Endothelial cell of umbilical vein (primary cell): ENCODE results near the gene ZNF322. TPM values are rescaled to one million over a fixed set of nuclear protein-coding genes. Genes with fewer than 3 reads are reported as not detected.

Source experiments
- BruUV-seq: library from RNA; stranded (reverse); fragments of 400-500 nt; replicated peaks from 2 replicates; lab custom pipeline; 2021; lab: Mats Ljungman, UMichigan
- CTCF ChIA-PET: fragments of 300-600, 350-600 bp; sonication (Branson Sonifier 250); formaldehyde crosslinking; loops from one replicate; lab custom pipeline; 2021; ENCODE audit warnings: antibody characterized with exemption, inconsistent platforms; lab: Charles Lee
- POLR2A ChIA-PET: fragments of 300-600, 350-600 bp; sonication (Branson Sonifier 250); formaldehyde crosslinking; loops from one replicate; lab custom pipeline; 2021; ENCODE audit warnings: antibody characterized with exemption, inconsistent platforms; lab: Charles Lee
- DNase-seq: peaks from one replicate; pipeline ENCODE4 v3.0.0-alpha.2; 2011; ENCODE audit warnings: low read depth, low spot score
- FAIRE-seq: peaks from 2 replicates; lab custom pipeline; 2011; peaks lifted over from hg19 to GRCh38; lab: Jason Lieb, UNC
- H2AFZ ChIP-seq: 2 replicates; pipeline ENCODE4 v1.6.0; 2012; ENCODE audit warnings: low read depth, low read length, control low read depth, inconsistent platforms
- H3K27ac ChIP-seq: 2 replicates; pipeline ENCODE4 v1.5.1; 2011; ENCODE audit warnings: low read depth, mild to moderate bottlenecking, control low read depth, low read length, moderate library complexity; ENCODE audit not compliant: insufficient read depth
- H3K27me3 ChIP-seq, 2 experiments: 2 replicates each; pipeline versions ENCODE4 v1.6.0 to v1.6.1; 2011; ENCODE audit warnings: low read length in 2 of 2, mixed read lengths in 1 of 2; ENCODE audit not compliant: control insufficient read depth in 2 of 2, insufficient read depth in 2 of 2
- H3K36me3 ChIP-seq, 2 experiments: 2 replicates in 1 of 2; 3 replicates in 1 of 2; pipeline ENCODE4 v1.5.1; 2011; ENCODE audit warnings: low read length in 2 of 2, mild to moderate bottlenecking in 1 of 2, moderate library complexity in 1 of 2; ENCODE audit not compliant: control insufficient read depth in 2 of 2, insufficient read depth in 2 of 2; ENCODE audit errors: extremely low read depth in 1 of 2
- H3K4me1 ChIP-seq: 3 replicates; pipeline ENCODE4 v1.5.1; 2011; ENCODE audit warnings: mild to moderate bottlenecking, low read length; ENCODE audit not compliant: control insufficient read depth, insufficient read depth; ENCODE audit errors: extremely low read depth
- H3K4me2 ChIP-seq: 2 replicates; pipeline ENCODE4 v1.6.1; 2011; ENCODE audit warnings: low read length, control low read depth, mixed read lengths; ENCODE audit not compliant: insufficient read depth
- H3K4me3 ChIP-seq, 3 experiments: fragments of 200-600 bp in 1 of 3; sonication (generic), shearing (Covaris generic) in 1 of 3; replicated peaks in 1 of 3; 2 replicates each; pipeline ENCODE4 v1.5.1; 2011 to 2016; ENCODE audit warnings: control low read depth in 3 of 3, low read length in 3 of 3, mild to moderate bottlenecking in 2 of 3, inconsistent platforms in 1 of 3, low read depth in 1 of 3, moderate library complexity in 1 of 3; ENCODE audit not compliant: insufficient read depth in 1 of 3
- H3K79me2 ChIP-seq: 2 replicates; pipeline ENCODE4 v1.6.0; 2012; ENCODE audit warnings: low read length, inconsistent platforms; ENCODE audit not compliant: control insufficient read depth, insufficient read depth
- H3K9ac ChIP-seq: replicated peaks from 2 replicates; pipeline ENCODE3; 2011; ENCODE audit warnings: low read length, control low read depth; ENCODE audit not compliant: insufficient read depth; ENCODE audit errors: extremely low read depth
- H3K9me1 ChIP-seq: replicated peaks from 3 replicates; pipeline ENCODE4 v1.6.0; 2011; ENCODE audit warnings: mild to moderate bottlenecking, low read length; ENCODE audit not compliant: control insufficient read depth, insufficient read depth; ENCODE audit errors: extremely low read depth
- H3K9me3 ChIP-seq: replicated peaks from 2 replicates; pipeline ENCODE4 v1.5.1; 2012; ENCODE audit warnings: low read length, inconsistent platforms; ENCODE audit not compliant: control insufficient read depth, insufficient read depth
- H4K20me1 ChIP-seq: replicated peaks from 2 replicates; pipeline ENCODE3; 2011; ENCODE audit warnings: mild to moderate bottlenecking, low read length; ENCODE audit not compliant: control insufficient read depth, insufficient read depth; ENCODE audit errors: extremely low read depth
- EZH2 ChIP-seq: IDR thresholded peaks from 2 replicates; pipeline ENCODE4 v1.6.1; 2012; ENCODE audit warnings: borderline replicate concordance, low read depth, mild to moderate bottlenecking, moderate library complexity, low read length, inconsistent platforms; ENCODE audit not compliant: severe bottlenecking
- FOS ChIP-seq: IDR thresholded peaks from 2 replicates; pipeline ENCODE4 v1.6.1; 2011; ENCODE audit warnings: mild to moderate bottlenecking, low read length, moderate library complexity, borderline replicate concordance; ENCODE audit not compliant: insufficient read depth
- JUN ChIP-seq: IDR thresholded peaks from 2 replicates; pipeline ENCODE4 v1.6.1; 2011; ENCODE audit warnings: borderline replicate concordance, low read depth; ENCODE audit not compliant: insufficient read length, insufficient read depth
- POLR2A ChIP-seq: IDR thresholded peaks from 2 replicates; pipeline ENCODE4 v1.6.1; 2012; ENCODE audit warnings: low read depth, mild to moderate bottlenecking, control low read depth, low read length
- POLR2AphosphoS5 ChIP-seq: IDR thresholded peaks from 2 replicates; pipeline ENCODE4 v1.6.1; 2012; ENCODE audit warnings: low read depth, mild to moderate bottlenecking, control low read depth, low read length, moderate library complexity; ENCODE audit not compliant: insufficient read depth
- dilution Hi-C: fragments of 300-500 bp; cut with MboI; formaldehyde crosslinking; loops from one replicate; pipeline ENCODE4 v1.15.0; 2019; ENCODE audit warnings: low sequenced_read_pairs; ENCODE audit not compliant: extremely low pct_ligation_motif_present
- intact Hi-C: fragments of 100-400 bp; cut with micrococcal nuclease; formaldehyde crosslinking; loops from one replicate; pipeline ENCODE4 v1.10.0; 2022
- polyA plus RNA-seq, 4 experiments: library from polyadenylated mRNA; depleted of rRNA in 3 of 4; stranded (reverse) in 3 of 4; unstranded in 1 of 4; fragments of >200 nt; gene quantifications; 2 replicates each; pipeline versions ENCODE4 v1.2.1 to v1.2.3, GENCODE V29; 2011 to 2012; ENCODE audit warnings: missing spikeins in 1 of 4
- total RNA-seq: library from RNA; stranded (reverse); gene quantifications from 2 replicates; pipeline ENCODE4 v1.2.3, GENCODE V29; 2021
- TF ChIP-seq, protein P1 (sequence below), 2 donors: IDR thresholded peaks; 1 replicate in 1 of 2; 2 replicates in 1 of 2; pipeline ENCODE4 v1.5.1; 2011; ENCODE audit warnings: low read length in 2 of 2, mild to moderate bottlenecking in 2 of 2, moderate library complexity in 2 of 2, control low read depth in 1 of 2, inconsistent platforms in 1 of 2, low read depth in 1 of 2; ENCODE audit not compliant: insufficient read depth in 1 of 2; ENCODE audit errors: extremely low read depth in 1 of 2

ZNF322 gene
- total and polyA plus RNA-seq, 2 donors (not counting 3 experiments of a cell fraction or from before 2014, with no cell fraction given): 3.4 to 17.0 TPM

DNA sequence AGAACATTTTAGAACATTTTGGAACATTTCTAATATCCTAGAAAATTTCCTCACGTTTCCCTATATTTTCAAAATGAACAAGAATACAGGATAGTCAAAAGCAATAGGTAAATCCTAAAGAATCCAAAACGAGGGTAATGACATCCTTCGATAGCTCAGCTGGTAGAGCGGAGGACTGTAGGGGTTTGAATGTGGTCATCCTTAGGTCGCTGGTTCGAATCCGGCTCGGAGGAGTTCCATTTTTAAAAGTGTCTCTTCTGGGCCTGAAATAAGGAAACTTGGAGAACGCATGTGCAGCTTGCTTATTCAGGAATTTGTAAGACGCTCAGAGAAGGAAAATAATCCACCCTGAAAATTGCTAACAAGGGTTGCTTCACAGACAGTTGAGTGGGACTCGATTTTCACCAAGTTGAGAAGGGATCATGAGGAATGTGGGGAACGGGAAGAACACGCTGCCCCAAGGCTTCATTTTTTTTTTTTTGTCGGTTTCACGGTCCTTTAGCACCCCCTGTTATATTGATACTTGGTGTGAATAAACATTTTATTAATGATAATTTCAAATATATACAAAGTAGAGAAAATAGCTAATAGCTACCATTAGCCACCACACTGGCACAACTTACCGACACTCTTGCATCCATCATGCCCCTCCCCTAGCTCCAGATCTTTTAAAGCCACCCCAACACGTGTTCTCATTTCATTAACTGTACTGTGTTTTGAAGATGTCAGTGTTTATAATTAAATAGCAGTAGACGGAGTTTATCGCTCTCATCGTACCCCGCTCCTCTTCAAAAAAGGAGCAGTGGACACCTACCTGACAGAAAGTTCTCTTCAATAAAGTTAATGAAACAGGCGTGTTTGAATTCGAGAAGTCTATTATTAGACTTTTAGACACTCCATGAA lies 64.6 kb downstream of the ZNF322 start:
- no peaks in the 10 kb centered on the region for H3K9me1 ChIP-seq
- peak overlapping the region; percentile 80 for H3K4me2 ChIP-seq
- no peaks in the 10 kb centered on the region for H4K20me1 ChIP-seq
- H3K27me3 ChIP-seq: peaks cover 12 to 29% of the 10 kb centered on the region in 2 experiments
- BruUV-seq: no TSS peak
- TF ChIP-seq FOS (no peak), EZH2 (no peak), POLR2AphosphoS5 (no peak), JUN (no peak), POLR2A (no peak)
- TF ChIP-seq, protein P1, sequence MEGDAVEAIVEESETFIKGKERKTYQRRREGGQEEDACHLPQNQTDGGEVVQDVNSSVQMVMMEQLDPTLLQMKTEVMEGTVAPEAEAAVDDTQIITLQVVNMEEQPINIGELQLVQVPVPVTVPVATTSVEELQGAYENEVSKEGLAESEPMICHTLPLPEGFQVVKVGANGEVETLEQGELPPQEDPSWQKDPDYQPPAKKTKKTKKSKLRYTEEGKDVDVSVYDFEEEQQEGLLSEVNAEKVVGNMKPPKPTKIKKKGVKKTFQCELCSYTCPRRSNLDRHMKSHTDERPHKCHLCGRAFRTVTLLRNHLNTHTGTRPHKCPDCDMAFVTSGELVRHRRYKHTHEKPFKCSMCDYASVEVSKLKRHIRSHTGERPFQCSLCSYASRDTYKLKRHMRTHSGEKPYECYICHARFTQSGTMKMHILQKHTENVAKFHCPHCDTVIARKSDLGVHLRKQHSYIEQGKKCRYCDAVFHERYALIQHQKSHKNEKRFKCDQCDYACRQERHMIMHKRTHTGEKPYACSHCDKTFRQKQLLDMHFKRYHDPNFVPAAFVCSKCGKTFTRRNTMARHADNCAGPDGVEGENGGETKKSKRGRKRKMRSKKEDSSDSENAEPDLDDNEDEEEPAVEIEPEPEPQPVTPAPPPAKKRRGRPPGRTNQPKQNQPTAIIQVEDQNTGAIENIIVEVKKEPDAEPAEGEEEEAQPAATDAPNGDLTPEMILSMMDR (IDR thresholded peaks at IDR 0.05; ENCODE audit: extremely low read depth in 1 of 2, insufficient read depth in 1 of 2, low read depth in 1 of 2, low read length in 2 of 2): no peak
- intact Hi-C loops: loop anchor here (1.0 to 5.0 kb wide), 5 partner anchors 23 to 1297 kb away; a partner anchor contains a TSS
- H3K9me3 ChIP-seq: no peaks in the 10 kb centered on the region
- H3K79me2 ChIP-seq: peaks cover 13% of the 10 kb centered on the region
- H3K36me3 ChIP-seq: peaks cover 3 to 11% of the 10 kb centered on the region in 2 experiments
- H3K4me1 ChIP-seq: peaks cover 18% of the 10 kb centered on the region
- DNase-seq (peak; percentile 36), FAIRE-seq (peak; percentile 67)
- dilution Hi-C loops: no loop called here
- POLR2A ChIA-PET: interaction anchor here (0.7 to 1.6 kb wide), 5 partner anchors 69 to 538 kb away, joined by 3 to 5 read pairs (median 4); a partner anchor contains a TSS
- CTCF ChIA-PET: interaction anchor here (0.6 to 15.7 kb wide), 56 partner anchors 8 to 1300 kb away, joined by 3 to 359 read pairs (median 5); partner anchors contain the start of gene HMGN4
- H3K4me3 ChIP-seq: peak overlapping the region in 1 of 3 experiments; percentile 21
- H2AFZ ChIP-seq: peak overlapping the region; percentile 36
- H3K9ac ChIP-seq: no peak overlapping the region
- no peak overlapping the region for H3K27ac ChIP-seq
